K562 (cell line): ENCODE measurements around the gene LYRM1. TPM values are rescaled to one million over a fixed set of nuclear protein-coding genes. Genes with fewer than 3 reads are reported as not detected.

Experiments used
- ATAC-seq: fragments of 200-7000 bp; cut with Tn5 transposase; 3 replicates; pipeline ENCODE4 v1.9.1; 2020; ENCODE audit warnings: moderate library complexity
- BruUV-seq: library from RNA; stranded (reverse); fragments of 400-500 nt; replicated peaks from 2 replicates; lab custom pipeline; 2021; lab: Mats Ljungman, UMichigan
- CTCF ChIA-PET: fragments of 300-600 bp; formaldehyde crosslinking; extraction: SDS; loops from one replicate; lab custom pipeline; 2021; ENCODE audit warnings: low intra/inter-chr PET ratio; lab: Yijun Ruan, JAX
- POLR2A ChIA-PET: fragments of 300-600, 350-650 bp; sonication (Branson Sonifier 250); formaldehyde crosslinking; extraction: SDS; loops from one replicate; lab custom pipeline; 2021; ENCODE audit warnings: antibody characterized with exemption, inconsistent platforms; lab: Yijun Ruan, JAX
- DNase-seq, 4 experiments: peaks; one replicate each; pipeline versions ENCODE4 v3.0.0 to v3.0.0-alpha.2; 2011 to 2018; ENCODE audit warnings: low spot score in 3 of 4, mixed read lengths in 3 of 4; ENCODE audit errors: extremely low read depth in 1 of 4
- FAIRE-seq: peaks from 2 replicates; lab custom pipeline; 2011; peaks lifted over from hg19 to GRCh38; lab: Jason Lieb, UNC
- H2AFZ ChIP-seq: 2 replicates; pipeline ENCODE4 v1.6.0; 2011; ENCODE audit warnings: low read depth, low read length, control low read depth, inconsistent platforms
- H3K27ac ChIP-seq: fragments of 200-600 bp; 3 replicates; pipeline ENCODE4 v1.8.0; 2011; ENCODE audit warnings: low read depth, mild to moderate bottlenecking, control low read depth, inconsistent platforms, low read length, moderate library complexity, mixed read lengths; ENCODE audit errors: extremely low read depth
- H3K27me3 ChIP-seq, 2 experiments: fragments of 300-600 bp in 1 of 2; 2 replicates in 1 of 2; 3 replicates in 1 of 2; pipeline versions ENCODE4 v1.6.0 to v1.8.0; 2011; ENCODE audit warnings: inconsistent platforms in 2 of 2, low read length in 2 of 2, mild to moderate bottlenecking in 1 of 2, mixed read lengths in 1 of 2, moderate library complexity in 1 of 2; ENCODE audit not compliant: control insufficient read depth in 2 of 2, insufficient read depth in 2 of 2
- H3K36me3 ChIP-seq: fragments of 300-600 bp; 3 replicates; pipeline ENCODE4 v1.8.0; 2011; ENCODE audit warnings: mild to moderate bottlenecking, low read length, inconsistent platforms; ENCODE audit not compliant: control insufficient read depth, insufficient read depth
- H3K4me1 ChIP-seq, 2 experiments: fragments of 200-600 bp in 1 of 2; replicated peaks in 1 of 2; 2 replicates in 1 of 2; 3 replicates in 1 of 2; pipeline versions ENCODE4 v1.5.1 to v1.8.0; 2011; ENCODE audit warnings: inconsistent platforms in 2 of 2, low read length in 2 of 2, mild to moderate bottlenecking in 1 of 2, mixed read lengths in 1 of 2, moderate library complexity in 1 of 2; ENCODE audit not compliant: control insufficient read depth in 2 of 2, insufficient read depth in 2 of 2
- H3K4me2 ChIP-seq: 2 replicates; pipeline ENCODE4 v1.6.1; 2011; ENCODE audit warnings: low read length, control low read depth, inconsistent platforms, mixed read lengths; ENCODE audit not compliant: insufficient read depth
- H3K4me3 ChIP-seq: fragments of 200-600 bp; sonication (generic), shearing (Covaris generic); 2 replicates; pipeline ENCODE4 v1.5.1; 2016; ENCODE audit warnings: control low read depth, inconsistent platforms
- H3K79me2 ChIP-seq: fragments of 200-600 bp; 3 replicates; pipeline ENCODE4 v1.8.0; 2011; ENCODE audit warnings: low read length, inconsistent platforms; ENCODE audit not compliant: control insufficient read depth, insufficient read depth
- H3K9ac ChIP-seq, 2 experiments: 2 replicates each; pipeline versions ENCODE4 v1.6.0 to v1.6.1; 2011; ENCODE audit warnings: low read depth in 2 of 2, low read length in 2 of 2, control low read depth in 1 of 2, inconsistent platforms in 1 of 2, mild to moderate bottlenecking in 1 of 2, mixed read lengths in 1 of 2; ENCODE audit not compliant: insufficient read depth in 1 of 2
- H3K9me1 ChIP-seq: one replicate; pipeline ENCODE4 v1.6.0; 2011; ENCODE audit warnings: inconsistent platforms, mild to moderate bottlenecking, low read length, moderate library complexity; ENCODE audit not compliant: control insufficient read depth, insufficient read depth
- H3K9me3 ChIP-seq: replicated peaks from 2 replicates; pipeline ENCODE4 v1.5.1; 2011; ENCODE audit warnings: low read depth, low read length, inconsistent platforms; ENCODE audit not compliant: control insufficient read depth, insufficient read depth
- H4K20me1 ChIP-seq: replicated peaks from 2 replicates; pipeline ENCODE4 v1.6.1; 2011; ENCODE audit warnings: low read length, inconsistent platforms, mixed read lengths; ENCODE audit not compliant: control insufficient read depth, insufficient read depth
- MEF2A ChIP-seq: IDR thresholded peaks from 2 replicates; pipeline ENCODE4 v1.6.1; 2011; ENCODE audit warnings: low read depth, mild to moderate bottlenecking, low read length, moderate library complexity; ENCODE audit not compliant: control insufficient read depth
- MLX ChIP-seq, 2 experiments: fragments of 450-650 bp in 1 of 2; sonication (generic) in 1 of 2; formaldehyde crosslinking; conservative IDR thresholded peaks; 2 replicates each; pipeline versions ENCODE4 v1.4.0 to v1.8.1; 2020 to 2022; ENCODE audit warnings: mild to moderate bottlenecking in 1 of 2, missing genetic modification reagents in 1 of 2
- TAF1 ChIP-seq: IDR thresholded peaks from 2 replicates; pipeline ENCODE4 v1.6.1; 2011; ENCODE audit warnings: mild to moderate bottlenecking, low read length, moderate library complexity; ENCODE audit not compliant: insufficient read depth, control insufficient read depth, severe bottlenecking; ENCODE audit errors: extremely low read depth
- TEAD2 ChIP-seq: fragments of 450-650 bp; IDR thresholded peaks from 2 replicates; pipeline ENCODE4 v1.6.1; 2016; ENCODE audit warnings: missing genetic modification characterization, control low read depth, missing compliant biosample characterization
- ZBTB12 ChIP-seq: fragments of 250-450 bp; sonication (Bioruptor Pico); IDR thresholded peaks from 2 replicates; pipeline ENCODE4 v1.4.0; 2020
- ZNF133 ChIP-seq: fragments of 250-450 bp; sonication (Bioruptor Pico); IDR thresholded peaks from 2 replicates; pipeline ENCODE4 v1.4.0; 2020; ENCODE audit warnings: mild to moderate bottlenecking
- ZNF668 ChIP-seq: fragments of 250-450 bp; sonication (Bioruptor Pico); IDR thresholded peaks from 2 replicates; pipeline ENCODE4 v1.8.0; 2022; ENCODE audit warnings: mild to moderate bottlenecking, inconsistent platforms
- WGBS: fragments of 100-300 bp; shearing (Covaris generic); methylation state at CpG from one replicate; pipeline ENCODE4 v1.1.6; 2016; ENCODE audit warnings: low coverage, mixed read lengths; ENCODE audit not compliant: insufficient coverage; ENCODE audit errors: missing lambda C conversion rate; 5-methylcytosine and 5-hydroxymethylcytosine counted together
- in situ Hi-C: fragments of 300-500 bp; cut with MboI; formaldehyde crosslinking; loops from 4 replicates; pipeline ENCODE4 v1.15.0; 2018; ENCODE audit warnings: inconsistent platforms, mixed read lengths
- intact Hi-C: fragments of 100-400 bp; cut with micrococcal nuclease; formaldehyde crosslinking; loops from 2 replicates; pipeline ENCODE4 v1.14.2; 2022
- polyA plus RNA-seq, 8 experiments: library from polyadenylated mRNA; depleted of rRNA in 4 of 8; stranded (reverse) in 5 of 8; unstranded in 3 of 8; fragments of >200 nt; fragmentation: Nextera tagmentation in 2 of 8; fragmentation: Illumina TruSeq in 1 of 8; extraction: Ambion mirVana in 2 of 8; extraction: Trizol in 1 of 8; gene quantifications; 2 replicates each; pipeline versions ENCODE4 v1.2.1 to v1.2.3, GENCODE V29; 2011 to 2014; ENCODE audit warnings: inconsistent platforms in 1 of 8, missing spikeins in 1 of 8
- total RNA-seq, 7 experiments: library from RNA; depleted of rRNA in 6 of 7; stranded (reverse); fragments of >200 nt in 6 of 7; fragmentation: Illumina TruSeq in 2 of 7; extraction: Trizol in 2 of 7; gene quantifications; 2 replicates each; pipeline versions ENCODE4 v1.2.1 to v1.2.3, GENCODE V29; 2011 to 2021; ENCODE audit warnings: low replicate concordance in 1 of 7
- TF ChIP-seq, protein P1 (sequence below): sonication (generic); formaldehyde crosslinking; IDR thresholded peaks from 2 replicates; pipeline ENCODE4 v1.8.1; 2023; ENCODE audit warnings: mild to moderate bottlenecking, missing genetic modification reagents
- TF ChIP-seq, protein P2 (sequence below): fragments of 150-350 bp; conservative IDR thresholded peaks from 2 replicates; pipeline ENCODE4 v1.6.1; 2014; ENCODE audit warnings: low read length

The LYRM1 gene
- total and polyA plus RNA-seq, 9 of the 15 experiments (the other 6 are each of a cell fraction or from before 2014, with no cell fraction given), result 17.5 to 44.1 (median 32.7) TPM

- Histone ChIP-seq H3K4me3 (no peak overlapping the region), H3K36me3 (no peaks in the 10 kb centered on the region), H3K79me2 (no peaks in the 10 kb centered on the region), H3K27me3 (peaks cover 2 to 8% of the 10 kb centered on the region in 2 experiments; a peak in 3 of 5 replicates), H3K9me3 (no peaks in the 10 kb centered on the region), H3K9ac (no peak overlapping the region), H3K4me1 (peaks cover 0 to 6% of the 10 kb centered on the region in 2 experiments; a peak in 1 of 5 replicates), H3K4me2 (no peak overlapping the region), H2AFZ (no peak overlapping the region), H3K27ac (no peak overlapping the region), H4K20me1 (no peaks in the 10 kb centered on the region), H3K9me1 (no peaks in the 10 kb centered on the region)
- ChIA-PET POLR2A (interaction anchor here (0.6 to 2.1 kb wide), 3 partner anchors 11 to 198 kb away, joined by 3 to 6 read pairs (median 3); no protein-coding TSS in a partner anchor), CTCF (no interaction called here)
- intact Hi-C loops, result no loop called here
- no peak for ATAC-seq
- FAIRE-seq, result no peak
- TF ChIP-seq TEAD2 (tag) (no peak), ZNF133 (no peak), ZBTB12 (CRISPR knock-in tag) (no peak), MEF2A (no peak), MLX (CRISPR knock-in tag; conservative IDR thresholded peaks at IDR 0.05) (no peak), ZNF668 (CRISPR knock-in tag) (no peak), TAF1 (no peak)
- TF ChIP-seq, protein P1, sequence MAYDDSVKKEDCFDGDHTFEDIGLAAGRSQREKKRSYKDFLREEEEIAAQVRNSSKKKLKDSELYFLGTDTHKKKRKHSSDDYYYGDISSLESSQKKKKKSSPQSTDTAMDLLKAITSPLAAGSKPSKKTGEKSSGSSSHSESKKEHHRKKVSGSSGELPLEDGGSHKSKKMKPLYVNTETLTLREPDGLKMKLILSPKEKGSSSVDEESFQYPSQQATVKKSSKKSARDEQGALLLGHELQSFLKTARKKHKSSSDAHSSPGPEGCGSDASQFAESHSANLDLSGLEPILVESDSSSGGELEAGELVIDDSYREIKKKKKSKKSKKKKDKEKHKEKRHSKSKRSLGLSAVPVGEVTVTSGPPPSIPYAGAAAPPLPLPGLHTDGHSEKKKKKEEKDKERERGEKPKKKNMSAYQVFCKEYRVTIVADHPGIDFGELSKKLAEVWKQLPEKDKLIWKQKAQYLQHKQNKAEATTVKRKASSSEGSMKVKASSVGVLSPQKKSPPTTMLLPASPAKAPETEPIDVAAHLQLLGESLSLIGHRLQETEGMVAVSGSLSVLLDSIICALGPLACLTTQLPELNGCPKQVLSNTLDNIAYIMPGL (CRISPR knock-in tag), result no peak
- TF ChIP-seq, protein P2, sequence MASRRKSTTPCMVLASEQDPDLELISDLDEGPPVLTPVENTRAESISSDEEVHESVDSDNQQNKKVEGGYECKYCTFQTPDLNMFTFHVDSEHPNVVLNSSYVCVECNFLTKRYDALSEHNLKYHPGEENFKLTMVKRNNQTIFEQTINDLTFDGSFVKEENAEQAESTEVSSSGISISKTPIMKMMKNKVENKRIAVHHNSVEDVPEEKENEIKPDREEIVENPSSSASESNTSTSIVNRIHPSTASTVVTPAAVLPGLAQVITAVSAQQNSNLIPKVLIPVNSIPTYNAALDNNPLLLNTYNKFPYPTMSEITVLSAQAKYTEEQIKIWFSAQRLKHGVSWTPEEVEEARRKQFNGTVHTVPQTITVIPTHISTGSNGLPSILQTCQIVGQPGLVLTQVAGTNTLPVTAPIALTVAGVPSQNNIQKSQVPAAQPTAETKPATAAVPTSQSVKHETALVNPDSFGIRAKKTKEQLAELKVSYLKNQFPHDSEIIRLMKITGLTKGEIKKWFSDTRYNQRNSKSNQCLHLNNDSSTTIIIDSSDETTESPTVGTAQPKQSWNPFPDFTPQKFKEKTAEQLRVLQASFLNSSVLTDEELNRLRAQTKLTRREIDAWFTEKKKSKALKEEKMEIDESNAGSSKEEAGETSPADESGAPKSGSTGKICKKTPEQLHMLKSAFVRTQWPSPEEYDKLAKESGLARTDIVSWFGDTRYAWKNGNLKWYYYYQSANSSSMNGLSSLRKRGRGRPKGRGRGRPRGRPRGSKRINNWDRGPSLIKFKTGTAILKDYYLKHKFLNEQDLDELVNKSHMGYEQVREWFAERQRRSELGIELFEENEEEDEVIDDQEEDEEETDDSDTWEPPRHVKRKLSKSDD, result no peak
- in situ Hi-C loops, result no loop called here
- DNase-seq, result no peak
- no TSS peak for BruUV-seq
- WGBS, result 55% methylated on average over 5 of the region's 5 CpGs
These were observed 30.6 kb downstream of the LYRM1 start for GRCh38 chr16:20931066-20931600.
